ENCODE measurements around the gene NAPEPLD. TPM values are rescaled to one million over a fixed set of nuclear protein-coding genes. Genes with fewer than 3 reads are reported as not detected.
"Not testable (repeated sequence)": the region's sequence is repeated elsewhere in the genome, so short reads cannot be mapped to it uniquely, and the experiment has no call there.

NAPEPLD gene
- polyA plus RNA-seq, 1 donor from 2014 or later: 8.8 TPM

- no peak for TF ChIP-seq EP300 (conservative IDR thresholded peaks at IDR 0.05; ENCODE audit: poor library complexity, severe bottlenecking)
- no peak for TF ChIP-seq CTCF (IDR thresholded peaks at IDR 0.05; ENCODE audit: poor library complexity, severe bottlenecking)
Observed at GRCh38 chr7:103080923-103081322, 68.0 kb downstream of the NAPEPLD start.

GRCh38 chr7:103079836-103080235 lies 69.1 kb downstream of the NAPEPLD start:
- Histone ChIP-seq H3K4me3 (ENCODE audit: low read length) (no peak overlapping the region), H3K79me2 (replicated peaks; ENCODE audit: insufficient read depth, low read length) (peaks cover 17% of the 10 kb centered on the region)

More at GRCh38 chr7:103080923-103081322, 68.0 kb downstream of the NAPEPLD start:
- Histone ChIP-seq H3K36me3 (ENCODE audit: insufficient read depth, low read length) (peaks cover 6% of the 10 kb centered on the region), H3K27ac (ENCODE audit: low read length) (no peak overlapping the region), H3K4me3 (ENCODE audit: low read length) (no peak overlapping the region), H3K9me3 (ENCODE audit: low read length) (no peaks in the 10 kb centered on the region), H3K27me3 (ENCODE audit: insufficient read depth, low read depth, low read length) (no peaks in the 10 kb centered on the region), H2AFZ (ENCODE audit: low read depth, low read length) (no peak overlapping the region), H3K4me2 (ENCODE audit: low read length) (no peak overlapping the region), H3K79me2 (replicated peaks; ENCODE audit: insufficient read depth, low read length) (peaks cover 17% of the 10 kb centered on the region), H4K20me1 (ENCODE audit: insufficient read depth) (no peaks in the 10 kb centered on the region), H3F3A (ENCODE audit: insufficient read depth, low read length, poor library complexity, severe bottlenecking) (no peaks in the 10 kb centered on the region), H3K9ac (ENCODE audit: low read length) (no peak overlapping the region), H3K9me2 (ENCODE audit: insufficient read depth, low read length) (no peaks in the 10 kb centered on the region)

GRCh38 chr7:103078226-103078625 lies 70.7 kb downstream of the NAPEPLD start:
- not testable (repeated sequence) for H4K20me1 ChIP-seq (ENCODE audit: insufficient read depth); H3K9ac ChIP-seq (ENCODE audit: low read length); H3K4me2 ChIP-seq (ENCODE audit: low read length); H2AFZ ChIP-seq (ENCODE audit: low read depth, low read length); H3K4me3 ChIP-seq (ENCODE audit: low read length); H3K9me3 ChIP-seq (ENCODE audit: low read length); H3K36me3 ChIP-seq (ENCODE audit: insufficient read depth, low read length); H3K27me3 ChIP-seq (ENCODE audit: insufficient read depth, low read depth, low read length); H3K9me2 ChIP-seq (ENCODE audit: insufficient read depth, low read length); H3F3A ChIP-seq (ENCODE audit: insufficient read depth, low read length, poor library complexity, severe bottlenecking); H3K27ac ChIP-seq (ENCODE audit: low read length)
- H3K79me2 ChIP-seq (replicated peaks; ENCODE audit: insufficient read depth, low read length): peaks cover 17% of the 10 kb centered on the region

More at GRCh38 chr7:103079836-103080235, 69.1 kb downstream of the NAPEPLD start:
- Histone ChIP-seq H2AFZ (ENCODE audit: low read depth, low read length) (no peak overlapping the region), H3K9ac (ENCODE audit: low read length) (no peak overlapping the region), H4K20me1 (ENCODE audit: insufficient read depth) (no peaks in the 10 kb centered on the region), H3K9me2 (ENCODE audit: insufficient read depth, low read length) (no peaks in the 10 kb centered on the region), H3K27ac (ENCODE audit: low read length) (no peak overlapping the region), H3K27me3 (ENCODE audit: insufficient read depth, low read depth, low read length) (no peaks in the 10 kb centered on the region), H3F3A (ENCODE audit: insufficient read depth, low read length, poor library complexity, severe bottlenecking) (no peaks in the 10 kb centered on the region), H3K4me2 (ENCODE audit: low read length) (no peak overlapping the region), H3K9me3 (ENCODE audit: low read length) (no peaks in the 10 kb centered on the region), H3K36me3 (ENCODE audit: insufficient read depth, low read length) (peaks cover 6% of the 10 kb centered on the region)
- TF ChIP-seq POLR2AphosphoS5 (IDR thresholded peaks at IDR 0.05): no peak
- TF ChIP-seq RAD21 (conservative IDR thresholded peaks at IDR 0.05): no peak
- no peak for TF ChIP-seq TAF1 (IDR thresholded peaks at IDR 0.05; ENCODE audit: low read depth)
- no peak for TF ChIP-seq SMC3 (conservative IDR thresholded peaks at IDR 0.05; ENCODE audit: poor library complexity)
- no peak for TF ChIP-seq EZH2 (IDR thresholded peaks at IDR 0.05; ENCODE audit: borderline replicate concordance, insufficient read depth, low read length, poor library complexity, severe bottlenecking)
- no peak for TF ChIP-seq MXI1 (conservative IDR thresholded peaks at IDR 0.05; ENCODE audit: poor library complexity, severe bottlenecking)

GRCh38 chr7:103077318-103077717 lies 71.6 kb downstream of the NAPEPLD start:
- Histone ChIP-seq H2AFZ (ENCODE audit: low read depth, low read length) (no peak overlapping the region), H4K20me1 (ENCODE audit: insufficient read depth) (no peaks in the 10 kb centered on the region), H3K9ac (ENCODE audit: low read length) (no peak overlapping the region), H3K27me3 (ENCODE audit: insufficient read depth, low read depth, low read length) (no peaks in the 10 kb centered on the region), H3K4me3 (ENCODE audit: low read length) (no peak overlapping the region), H3K9me3 (ENCODE audit: low read length) (no peaks in the 10 kb centered on the region), H3K27ac (ENCODE audit: low read length) (no peak overlapping the region), H3K36me3 (ENCODE audit: insufficient read depth, low read length) (no peaks in the 10 kb centered on the region), H3K4me2 (ENCODE audit: low read length) (no peak overlapping the region), H3K79me2 (replicated peaks; ENCODE audit: insufficient read depth, low read length) (peaks cover 17% of the 10 kb centered on the region), H3F3A (ENCODE audit: insufficient read depth, low read length, poor library complexity, severe bottlenecking) (no peaks in the 10 kb centered on the region), H3K9me2 (ENCODE audit: insufficient read depth, low read length) (no peaks in the 10 kb centered on the region)
- TF ChIP-seq TAF1 (IDR thresholded peaks at IDR 0.05; ENCODE audit: low read depth): no peak
- no peak for TF ChIP-seq MXI1 (conservative IDR thresholded peaks at IDR 0.05; ENCODE audit: poor library complexity, severe bottlenecking)
- no peak for TF ChIP-seq SMC3 (conservative IDR thresholded peaks at IDR 0.05; ENCODE audit: poor library complexity)
- no peak for TF ChIP-seq CTCF (IDR thresholded peaks at IDR 0.05; ENCODE audit: poor library complexity, severe bottlenecking)
- TF ChIP-seq EP300 (conservative IDR thresholded peaks at IDR 0.05; ENCODE audit: poor library complexity, severe bottlenecking): no peak
- TF ChIP-seq POLR2AphosphoS5 (IDR thresholded peaks at IDR 0.05): no peak
- TF ChIP-seq REST (IDR thresholded peaks at IDR 0.05; ENCODE audit: borderline replicate concordance): no peak
- no peak for TF ChIP-seq EZH2 (IDR thresholded peaks at IDR 0.05; ENCODE audit: borderline replicate concordance, insufficient read depth, low read length, poor library complexity, severe bottlenecking)
- TF ChIP-seq RAD21 (conservative IDR thresholded peaks at IDR 0.05): no peak
